GM19438 (cell line): ENCODE data around the gene ZDHHC18.

ENCODE experiments used
- ATAC-seq: cut with Tn5 transposase; IDR thresholded peaks from one replicate; pipeline ENCODE4 v1.9.1; 2021; ENCODE audit warnings: low read depth; ENCODE audit not compliant: unreplicated experiment

ZDHHC18 gene

GRCh38 chr1:26826261-26827105, at the start of gene ZDHHC18:
ZDHHC18 (plus strand) TSS chr1:26826688; CDS start chr1:26826805, 117 bp downstream.
- ATAC-seq: peak; percentile 59

GRCh38 chr1:26779098-26779668, 47.3 kb upstream of the ZDHHC18 start:
- no peak for ATAC-seq

DNA sequence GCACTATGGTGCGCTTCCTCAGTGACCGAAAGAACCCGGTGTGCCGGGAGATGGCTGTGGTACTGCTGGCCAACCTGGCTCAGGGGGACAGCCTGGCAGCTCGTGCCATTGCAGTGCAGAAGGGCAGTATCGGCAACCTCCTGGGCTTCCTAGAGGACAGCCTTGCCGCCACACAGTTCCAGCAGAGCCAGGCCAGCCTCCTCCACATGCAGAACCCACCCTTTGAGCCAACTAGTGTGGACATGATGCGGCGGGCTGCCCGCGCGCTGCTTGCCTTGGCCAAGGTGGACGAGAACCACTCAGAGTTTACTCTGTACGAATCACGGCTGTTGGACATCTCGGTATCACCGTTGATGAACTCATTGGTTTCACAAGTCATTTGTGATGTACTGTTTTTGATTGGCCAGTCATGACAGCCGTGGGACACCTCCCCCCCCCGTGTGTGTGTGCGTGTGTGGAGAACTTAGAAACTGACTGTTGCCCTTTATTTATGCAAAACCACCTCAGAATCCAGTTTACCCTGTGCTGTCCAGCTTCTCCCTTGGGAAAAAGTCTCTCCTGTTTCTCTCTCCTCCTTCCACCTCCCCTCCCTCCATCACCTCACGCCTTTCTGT, 46.0 kb upstream of the ZDHHC18 start:
- ATAC-seq: no peak

DNA sequence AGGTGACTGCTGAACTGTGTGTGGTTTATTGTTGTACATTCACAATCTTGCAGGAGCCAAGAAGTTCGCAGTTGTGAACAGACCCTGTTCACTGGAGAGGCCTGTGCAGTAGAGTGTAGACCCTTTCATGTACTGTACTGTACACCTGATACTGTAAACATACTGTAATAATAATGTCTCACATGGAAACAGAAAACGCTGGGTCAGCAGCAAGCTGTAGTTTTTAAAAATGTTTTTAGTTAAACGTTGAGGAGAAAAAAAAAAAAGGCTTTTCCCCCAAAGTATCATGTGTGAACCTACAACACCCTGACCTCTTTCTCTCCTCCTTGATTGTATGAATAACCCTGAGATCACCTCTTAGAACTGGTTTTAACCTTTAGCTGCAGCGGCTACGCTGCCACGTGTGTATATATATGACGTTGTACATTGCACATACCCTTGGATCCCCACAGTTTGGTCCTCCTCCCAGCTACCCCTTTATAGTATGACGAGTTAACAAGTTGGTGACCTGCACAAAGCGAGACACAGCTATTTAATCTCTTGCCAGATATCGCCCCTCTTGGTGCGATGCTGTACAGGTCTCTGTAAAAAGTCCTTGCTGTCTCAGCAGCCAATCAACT, 45.2 kb upstream of the ZDHHC18 start:
- ATAC-seq: no peak

DNA sequence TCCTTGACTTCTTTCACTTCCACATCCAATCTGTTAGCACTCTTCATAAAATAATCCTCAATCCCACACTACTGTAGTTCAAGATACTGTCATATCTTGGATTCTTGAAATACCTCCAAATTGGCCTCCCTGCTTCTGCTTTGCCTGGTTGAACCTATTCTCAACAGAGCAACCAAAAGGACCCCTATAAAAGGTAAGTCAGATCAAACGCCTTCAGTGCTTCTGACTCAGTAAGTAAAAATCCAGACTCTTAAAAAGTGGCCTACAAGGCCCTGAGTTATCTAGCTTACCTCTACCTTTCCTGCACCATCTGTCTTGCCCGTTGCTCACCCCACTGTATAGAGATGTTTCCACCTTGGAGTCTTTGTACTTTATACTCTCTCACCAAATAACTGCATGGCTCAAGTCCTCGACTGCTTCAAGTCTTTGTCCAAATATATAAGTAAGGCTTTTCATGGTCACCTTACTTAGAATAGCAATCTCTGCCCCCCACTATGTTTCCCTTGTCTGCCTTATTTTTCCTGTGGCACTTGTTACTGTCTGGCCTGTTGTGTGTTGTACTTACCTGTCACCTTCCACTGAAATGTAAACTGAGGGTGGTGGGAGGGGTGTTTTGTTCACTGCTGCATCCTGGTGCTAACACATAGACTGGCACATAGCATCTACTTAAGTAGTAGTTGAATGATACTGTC, 43.8 kb upstream of the ZDHHC18 start:
- ATAC-seq: no peak

GRCh38 chr1:26783646-26784022, 42.9 kb upstream of the ZDHHC18 start:
- ATAC-seq: no peak

- ATAC-seq: no peak
Measured at GRCh38 chr1:26784023-26784871, 42.2 kb upstream of the ZDHHC18 start.

GRCh38 chr1:26784886-26785285, 41.6 kb upstream of the ZDHHC18 start:
- no peak for ATAC-seq

DNA sequence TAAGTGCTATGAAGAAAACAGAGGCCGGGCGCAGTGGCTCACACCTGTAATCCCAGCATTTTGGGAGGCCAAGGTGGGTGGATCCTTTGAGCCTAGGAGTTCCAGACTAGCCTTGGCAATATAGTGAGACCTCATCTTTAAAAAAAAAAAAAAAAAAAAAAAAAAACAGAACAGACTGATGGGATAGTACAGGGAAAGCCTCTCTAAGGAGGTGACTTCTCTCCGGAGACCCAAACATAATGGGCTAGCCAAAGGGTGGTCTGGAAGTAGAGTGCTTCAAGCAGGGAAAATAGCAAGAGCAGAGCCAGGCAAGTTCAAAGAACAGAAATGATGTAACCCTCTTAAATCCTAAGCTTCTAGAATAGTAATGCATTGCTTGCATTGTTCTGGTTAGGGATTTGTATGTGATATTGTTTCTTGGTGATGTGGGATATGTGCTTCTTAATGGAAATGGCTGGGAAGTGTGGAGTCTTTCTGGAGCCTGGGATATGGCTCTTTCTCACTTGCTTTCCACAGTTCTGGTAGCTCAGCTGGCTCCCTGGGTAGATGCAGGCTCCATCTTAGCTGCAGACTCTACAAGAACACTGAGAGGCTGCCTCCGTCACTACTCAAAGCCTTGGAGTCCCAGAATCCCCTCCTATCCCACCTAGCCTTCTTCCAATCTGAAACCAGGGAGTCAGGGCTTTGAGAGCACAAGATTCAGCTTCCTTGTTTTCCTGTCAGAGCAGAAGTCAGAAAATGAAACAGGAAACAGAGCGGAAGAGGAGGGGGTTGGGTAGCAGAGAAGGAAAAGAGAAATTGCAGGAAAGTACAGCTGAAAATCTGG, 40.7 kb upstream of the ZDHHC18 start:
- ATAC-seq: no peak

- no peak for ATAC-seq
Measured at GRCh38 chr1:26786437-26787380, 39.8 kb upstream of the ZDHHC18 start.

DNA sequence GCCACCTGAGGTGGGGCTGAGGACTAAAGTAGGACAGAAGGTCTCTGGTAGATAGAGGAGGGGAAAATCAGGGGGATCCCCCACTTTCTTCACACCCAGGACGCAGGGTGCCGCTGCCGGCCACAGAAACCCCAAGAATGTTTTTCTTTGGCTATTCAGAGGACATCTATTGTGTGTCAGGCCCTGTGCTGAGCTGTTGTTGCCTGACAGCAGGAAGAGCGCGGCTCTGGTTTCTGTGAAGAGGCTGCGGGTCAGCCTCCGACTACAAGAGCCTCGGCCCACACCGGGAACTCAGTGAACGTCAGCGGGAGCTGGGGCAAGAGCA, 39.1 kb upstream of the ZDHHC18 start:
- peak; percentile 39 for ATAC-seq

- peak; percentile 57 for ATAC-seq
Measured at GRCh38 chr1:26787706-26788514, 38.6 kb upstream of the ZDHHC18 start, which contains the start of gene PIGV. PIGV (plus strand) TSS chr1:26787950; CDS start chr1:26790816, 2,866 bp downstream.

- ATAC-seq: no peak
Measured at GRCh38 chr1:26788515-26788785, 38.0 kb upstream of the ZDHHC18 start.

DNA sequence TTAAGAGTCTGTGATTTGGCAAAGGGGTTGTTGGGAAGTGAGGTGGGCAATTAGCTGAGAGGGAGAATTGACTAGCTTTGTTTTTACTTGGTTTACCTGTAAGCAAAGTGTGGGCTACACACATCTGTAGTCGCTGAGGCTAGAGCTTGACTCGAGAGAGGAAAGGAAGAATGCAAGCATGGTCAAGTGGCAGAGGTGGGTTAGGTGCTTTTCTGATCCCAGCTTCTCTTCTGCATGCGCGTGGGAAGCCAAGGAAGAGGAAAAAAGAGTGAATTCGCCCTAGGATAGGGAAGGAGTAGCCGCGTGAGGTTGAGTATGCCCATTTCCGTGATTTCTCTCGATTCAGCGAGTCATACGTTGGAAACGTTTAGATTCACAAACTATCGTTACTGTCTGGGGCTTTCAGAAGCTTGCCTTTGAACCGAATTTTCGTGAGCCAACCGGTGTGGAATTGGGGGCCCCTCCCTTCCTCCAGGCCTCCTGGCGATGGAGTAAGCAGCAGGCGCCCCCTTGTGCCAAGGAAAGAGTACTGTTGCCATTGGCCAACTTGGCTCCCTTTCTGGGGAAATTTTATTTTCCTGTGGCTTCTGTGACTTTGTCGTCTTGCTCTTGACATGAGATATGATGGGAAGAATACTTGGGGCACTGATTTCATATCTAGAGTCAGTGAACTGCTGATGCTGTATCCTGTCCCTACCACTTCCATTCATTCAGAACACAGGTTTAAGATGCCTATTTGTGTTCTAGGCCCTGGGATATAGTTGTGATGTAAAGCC, 37.5 kb upstream of the ZDHHC18 start:
- no peak for ATAC-seq

DNA sequence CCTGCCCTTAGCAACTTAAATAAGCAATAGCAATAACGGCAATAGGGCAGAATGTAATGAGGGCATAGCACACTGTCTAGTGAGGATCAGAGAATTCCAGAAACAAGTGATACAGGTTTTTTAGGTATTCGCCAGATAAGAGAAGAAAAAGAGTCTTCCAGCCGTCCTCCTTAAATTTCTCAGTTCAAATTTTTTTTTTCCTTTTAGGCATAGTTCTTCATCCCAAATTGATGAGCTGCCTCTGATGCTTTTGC, 36.9 kb upstream of the ZDHHC18 start:
- ATAC-seq: no peak

DNA sequence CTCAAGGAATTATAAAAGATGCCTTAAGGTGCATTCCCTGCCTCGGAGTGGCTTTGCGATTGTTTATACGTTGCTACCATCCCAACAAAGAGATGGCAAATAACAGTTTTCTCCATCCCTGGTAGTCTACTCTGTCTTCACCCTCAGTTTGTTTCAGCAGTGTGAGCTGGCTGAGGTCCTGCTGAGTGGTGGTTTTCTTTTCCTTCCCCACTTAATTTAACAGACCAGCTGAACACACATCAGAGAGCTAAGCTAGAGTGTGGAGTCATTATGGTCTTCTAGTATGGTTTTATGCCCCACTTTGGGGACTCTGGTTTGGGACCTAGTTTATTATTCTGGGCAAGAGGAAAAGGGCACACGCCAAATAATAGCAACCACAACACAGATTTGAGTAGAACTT, 36.6 kb upstream of the ZDHHC18 start:
- no peak for ATAC-seq

DNA sequence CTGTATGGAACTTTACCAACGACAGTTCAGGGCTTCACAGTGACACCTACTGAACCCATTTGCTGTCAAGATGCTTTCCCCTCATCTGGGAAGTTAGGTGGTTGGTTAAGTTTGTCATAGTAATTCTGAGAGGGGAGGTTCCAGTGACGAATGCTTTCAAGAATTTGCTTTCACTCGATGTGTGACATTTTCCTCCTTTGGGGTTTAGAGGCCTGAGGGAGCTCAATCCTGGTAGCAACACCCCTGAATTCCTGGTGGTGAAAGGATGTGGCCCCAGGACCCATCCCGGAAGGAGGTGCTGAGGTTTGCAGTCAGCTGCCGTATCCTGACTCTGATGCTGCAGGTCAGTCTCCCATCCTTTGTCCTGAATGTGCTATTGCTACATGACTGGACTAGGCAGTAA, 35.9 kb upstream of the ZDHHC18 start:
- ATAC-seq: no peak
